Ureter (tissue), 1 donor: Measurements from ENCODE around the gene TMEM129. TPM values are rescaled to one million over a fixed set of nuclear protein-coding genes. Genes with fewer than 3 reads are reported as not detected.

Experiments used
- DNase-seq: peaks from one replicate; pipeline ENCODE4 v3.0.0-alpha.2; 2020; ENCODE audit warnings: low spot score
- total RNA-seq: library from RNA; stranded (reverse); gene quantifications from one replicate; pipeline ENCODE4 v1.2.4, GENCODE V29; 2023
- donor health status: DM: yes; HTN: yes; CAD: no.

TMEM129 gene
- total RNA-seq, 1 donor from 2014 or later: 38.4 TPM

GRCh38 chr4:1758306-1759121 is 37.4 kb upstream of the TMEM129 start:
- DNase-seq: peak; percentile 79

GRCh38 chr4:1757836-1758235 is 36.7 kb upstream of the TMEM129 start:
- no peak for DNase-seq

DNA sequence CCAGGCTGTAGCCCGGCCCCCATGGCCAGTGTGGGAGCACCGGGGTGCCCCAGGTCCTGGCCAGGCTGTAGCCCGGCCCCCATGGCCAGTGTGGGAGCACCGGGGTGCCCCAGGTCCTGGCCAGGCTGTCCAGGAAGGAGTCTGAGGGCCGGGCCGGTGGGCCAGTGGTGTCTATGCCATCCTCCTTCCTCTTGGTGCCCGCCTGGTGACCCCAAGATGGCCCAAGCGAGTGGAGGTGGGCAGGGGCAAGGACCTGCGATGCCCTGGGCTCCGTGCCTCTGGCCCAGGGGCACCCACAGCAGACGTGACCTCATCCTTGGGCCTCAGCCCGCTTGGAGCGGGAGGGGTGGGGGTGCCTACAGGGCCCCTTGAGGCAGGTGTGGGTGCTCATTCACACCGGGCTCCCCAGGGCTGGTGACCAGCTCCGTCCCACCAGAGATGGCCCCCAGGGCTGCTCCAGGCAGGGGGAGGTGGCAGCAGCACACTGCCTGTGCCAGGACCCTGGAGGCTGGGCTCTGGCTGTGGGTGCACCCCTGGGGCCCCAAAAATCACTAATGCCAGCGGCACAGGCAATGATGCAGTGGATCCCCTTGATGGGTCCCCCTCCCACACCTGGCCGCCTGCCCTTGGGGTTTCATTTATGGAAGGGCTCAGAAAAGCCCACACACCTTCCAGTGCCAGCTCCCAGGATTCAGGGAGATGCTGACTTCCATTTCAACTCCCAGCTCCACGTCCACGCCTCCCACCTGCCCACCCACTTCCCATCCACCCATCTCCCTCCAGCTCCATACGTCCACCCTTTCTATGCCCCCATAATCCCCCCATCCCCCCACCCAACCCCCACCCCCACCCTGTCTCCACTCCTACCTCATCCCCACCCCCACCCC is 36.0 kb upstream of the TMEM129 start:
- DNase-seq: no peak

- no peak for DNase-seq
Observed at GRCh38 chr4:1756079-1756478, 35.0 kb upstream of the TMEM129 start.

DNA sequence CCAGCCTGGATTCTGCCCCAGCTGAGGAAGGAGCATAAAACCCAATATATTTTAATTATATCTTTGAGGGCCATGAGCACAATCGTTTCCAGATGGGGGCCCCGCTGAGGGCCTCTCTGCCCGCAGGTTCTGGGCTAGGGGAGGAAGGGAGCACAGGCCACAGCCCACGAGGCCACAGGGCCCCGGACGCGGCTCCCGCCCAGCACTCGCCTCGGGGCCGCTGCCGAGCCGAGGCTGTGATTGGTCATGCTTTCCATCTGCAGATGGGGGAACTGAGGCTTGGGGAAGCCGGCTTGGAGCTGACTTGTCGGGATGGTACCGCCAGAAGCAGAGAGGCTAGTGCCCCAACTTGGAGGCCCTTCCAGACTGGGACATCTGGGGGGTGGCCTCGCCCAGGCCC is 34.2 kb upstream of the TMEM129 start:
- DNase-seq: no peak

DNA sequence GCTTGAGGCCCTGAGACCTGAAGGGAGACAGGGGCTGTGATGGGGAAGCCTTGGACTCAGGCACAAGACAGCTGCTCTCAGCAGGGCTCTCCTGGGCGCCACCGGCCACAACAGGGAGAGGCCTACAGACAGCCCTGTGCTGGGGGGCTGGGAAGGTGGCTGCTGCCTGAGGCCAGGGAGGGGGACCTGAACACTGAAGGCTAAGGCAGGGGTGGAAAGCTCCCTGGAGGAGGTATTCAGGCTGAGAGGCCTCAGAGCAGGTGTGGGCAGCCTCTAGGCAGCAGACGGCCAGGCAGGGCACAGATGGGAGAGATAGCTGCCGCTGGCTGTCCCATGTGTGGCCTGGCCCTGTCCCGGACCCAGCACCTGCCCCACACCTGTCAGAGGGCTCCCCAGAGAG is 33.2 kb upstream of the TMEM129 start:
- no peak for DNase-seq

GRCh38 chr4:1753697-1754311 is 32.7 kb upstream of the TMEM129 start:
- no peak for DNase-seq

- no peak for DNase-seq
Observed at GRCh38 chr4:1753294-1753696, 32.2 kb upstream of the TMEM129 start.

GRCh38 chr4:1752284-1753041 is 31.3 kb upstream of the TMEM129 start:
- DNase-seq: peak; percentile 86

DNA sequence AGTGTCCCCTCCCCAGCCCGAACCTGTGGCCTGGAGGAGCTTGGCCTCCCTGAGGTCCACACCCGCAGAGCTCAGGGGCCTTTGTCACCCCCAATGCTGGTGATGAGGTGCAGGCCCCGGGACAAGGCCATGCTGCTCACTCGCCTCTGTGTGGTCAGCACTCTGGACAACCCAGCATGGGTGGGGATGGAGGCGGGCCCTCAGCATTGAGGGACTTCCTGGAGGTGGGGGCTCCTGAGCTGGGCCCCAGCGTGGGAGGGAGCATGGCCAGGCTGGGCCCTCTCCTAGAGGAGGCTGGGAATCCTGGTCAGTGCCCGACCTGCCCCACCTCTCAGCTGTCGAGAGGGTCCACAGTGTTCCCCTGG is 30.8 kb upstream of the TMEM129 start:
- DNase-seq: no peak

DNA sequence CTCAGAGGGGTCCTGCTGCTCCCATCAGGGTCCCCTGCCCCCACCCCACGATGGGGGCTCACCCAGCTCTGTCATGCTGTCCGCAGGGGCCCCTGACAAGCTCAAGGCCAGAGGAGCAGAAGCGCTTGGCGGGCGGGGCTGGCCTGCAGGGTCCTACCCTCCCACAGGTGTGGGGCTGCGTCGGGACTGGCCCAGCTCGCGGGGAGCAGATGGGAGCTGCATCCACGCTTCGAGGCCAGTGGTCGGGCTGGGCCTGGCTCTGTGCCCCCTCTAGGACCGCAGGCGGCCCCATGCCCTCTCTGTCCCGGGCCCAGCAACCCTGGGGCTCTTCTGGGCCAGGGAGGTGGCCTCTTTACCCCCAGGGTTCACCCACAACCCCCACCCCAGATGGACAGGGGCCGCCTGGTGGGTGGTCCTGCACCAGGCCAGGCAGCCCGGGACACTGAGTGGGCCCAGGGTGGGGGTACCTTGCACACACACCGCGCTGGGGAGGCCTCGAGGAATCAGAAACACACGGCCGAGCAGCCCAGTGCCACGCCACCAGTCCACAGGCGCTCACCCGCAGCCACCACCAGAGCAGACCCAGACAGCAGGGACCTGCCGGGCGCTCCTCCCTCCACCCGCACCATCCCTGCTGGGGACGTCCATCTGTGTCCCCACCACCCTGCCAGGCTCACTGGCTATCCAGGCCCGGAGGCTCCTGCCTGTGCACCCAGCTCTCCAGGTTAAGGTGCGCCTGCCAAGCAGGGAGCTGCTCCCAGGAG is 30.2 kb upstream of the TMEM129 start:
- no peak for DNase-seq

- no peak for DNase-seq
Observed at GRCh38 chr4:1750381-1751154, 29.4 kb upstream of the TMEM129 start.

DNA sequence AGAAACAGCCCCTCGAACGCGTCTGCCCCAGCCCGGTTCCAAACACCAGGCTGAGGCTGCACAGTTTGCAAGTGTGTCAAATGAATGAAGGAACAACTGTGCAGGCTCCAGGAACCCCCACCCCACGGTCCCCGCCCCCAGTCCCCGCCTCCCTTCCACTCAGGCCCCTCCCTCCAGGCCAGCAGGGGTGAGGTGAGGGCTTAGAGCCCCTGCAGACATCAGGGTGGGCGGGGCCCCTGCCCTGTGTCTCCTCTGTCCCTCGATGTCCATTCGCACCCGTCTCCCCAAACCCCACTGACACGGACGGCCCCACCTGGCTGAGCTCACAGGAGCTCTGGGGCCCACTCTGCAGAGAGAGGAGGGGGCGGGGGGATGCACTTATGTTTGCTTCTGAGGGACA is 28.7 kb upstream of the TMEM129 start:
- DNase-seq: no peak

GRCh38 chr4:1749370-1749769 is 28.2 kb upstream of the TMEM129 start:
- DNase-seq: no peak

GRCh38 chr4:1748465-1748995 is 27.4 kb upstream of the TMEM129 start:
- DNase-seq: peak; percentile 81

DNA sequence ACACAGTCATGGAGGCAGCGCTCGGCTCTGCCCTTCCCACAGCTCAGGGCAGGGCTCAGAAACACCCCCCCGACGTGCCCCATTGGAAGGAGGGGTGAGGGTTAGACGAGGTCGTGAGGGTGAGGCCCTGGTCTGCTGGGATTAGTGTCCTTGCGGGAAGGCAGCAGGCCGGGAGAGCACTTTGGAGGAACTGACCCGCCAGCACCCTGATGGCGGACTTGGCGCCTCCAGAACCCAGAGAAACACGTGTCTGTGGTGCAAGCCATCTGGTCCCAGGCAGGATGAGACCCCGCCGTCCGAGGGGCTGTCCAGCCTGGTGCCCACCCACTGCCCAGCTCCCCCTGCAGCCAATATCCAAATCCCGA is 26.5 kb upstream of the TMEM129 start:
- no peak for DNase-seq

DNA sequence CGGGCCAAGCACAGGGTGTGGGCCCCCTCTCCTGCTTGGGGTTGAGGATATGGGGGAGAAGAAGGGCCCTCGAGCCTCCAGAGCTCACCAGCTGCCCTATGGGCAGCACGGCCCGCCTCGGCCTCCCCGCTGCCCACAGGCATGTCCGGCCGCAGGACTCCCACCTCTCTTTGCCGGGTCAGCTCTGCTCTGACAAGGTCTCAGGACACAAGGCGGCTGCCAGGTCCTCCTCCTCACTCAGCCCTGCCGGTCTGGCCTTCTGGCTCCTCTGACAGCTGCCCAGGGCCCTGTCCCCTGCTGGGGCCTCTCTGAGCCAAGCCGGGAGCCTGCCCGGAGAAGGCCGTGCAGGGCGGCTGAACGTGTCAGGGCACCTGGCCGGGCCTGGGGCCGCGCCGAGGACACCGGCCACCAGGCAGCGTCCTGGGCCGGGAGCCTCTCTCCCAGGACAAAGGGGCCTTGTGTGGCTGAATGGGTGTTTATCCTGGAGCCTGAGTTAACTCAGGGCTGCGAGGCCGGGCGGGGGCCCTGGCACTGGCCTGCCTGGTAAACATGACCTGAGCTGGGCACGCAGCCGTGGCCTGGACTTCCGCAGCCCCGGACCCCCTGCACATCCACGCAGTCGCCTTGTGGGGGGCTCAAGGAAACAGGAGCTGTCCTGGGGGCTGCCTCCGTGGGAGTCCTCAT is 25.9 kb upstream of the TMEM129 start:
- no peak for DNase-seq

- peak; percentile 72 for DNase-seq
Observed at GRCh38 chr4:1746265-1746691, 25.2 kb upstream of the TMEM129 start.

- DNase-seq: no peak
Observed at GRCh38 chr4:1745697-1746096, 24.6 kb upstream of the TMEM129 start.
